Hepatocyte (in vitro differentiated cells): ENCODE measurements around the gene NPAS3.

Experiments
- EZH2 ChIP-seq: fragments of 200-600 bp; sonication (generic); IDR thresholded peaks from 2 replicates; pipeline ENCODE4 v1.6.1; 2016; ENCODE audit warnings: antibody characterized with exemption, mild to moderate bottlenecking, borderline replicate concordance
- EZH2phosphoT487 ChIP-seq: fragments of 200-600 bp; sonication (generic); IDR thresholded peaks from one replicate; pipeline ENCODE4 v1.6.1; 2018; ENCODE audit warnings: antibody characterized with exemption, mild to moderate bottlenecking, low read depth, moderate library complexity; ENCODE audit not compliant: unreplicated experiment, severe bottlenecking
- TF ChIP-seq, protein P1 (sequence below): fragments of 200-600 bp; sonication (generic); IDR thresholded peaks from 2 replicates; pipeline ENCODE4 v1.5.1; 2016; ENCODE audit warnings: antibody characterized with exemption, mild to moderate bottlenecking; ENCODE audit not compliant: poor library complexity

GRCh38 chr14:33350366-33350990, 411.8 kb downstream of the NPAS3 start:
- TF ChIP-seq, protein P1, sequence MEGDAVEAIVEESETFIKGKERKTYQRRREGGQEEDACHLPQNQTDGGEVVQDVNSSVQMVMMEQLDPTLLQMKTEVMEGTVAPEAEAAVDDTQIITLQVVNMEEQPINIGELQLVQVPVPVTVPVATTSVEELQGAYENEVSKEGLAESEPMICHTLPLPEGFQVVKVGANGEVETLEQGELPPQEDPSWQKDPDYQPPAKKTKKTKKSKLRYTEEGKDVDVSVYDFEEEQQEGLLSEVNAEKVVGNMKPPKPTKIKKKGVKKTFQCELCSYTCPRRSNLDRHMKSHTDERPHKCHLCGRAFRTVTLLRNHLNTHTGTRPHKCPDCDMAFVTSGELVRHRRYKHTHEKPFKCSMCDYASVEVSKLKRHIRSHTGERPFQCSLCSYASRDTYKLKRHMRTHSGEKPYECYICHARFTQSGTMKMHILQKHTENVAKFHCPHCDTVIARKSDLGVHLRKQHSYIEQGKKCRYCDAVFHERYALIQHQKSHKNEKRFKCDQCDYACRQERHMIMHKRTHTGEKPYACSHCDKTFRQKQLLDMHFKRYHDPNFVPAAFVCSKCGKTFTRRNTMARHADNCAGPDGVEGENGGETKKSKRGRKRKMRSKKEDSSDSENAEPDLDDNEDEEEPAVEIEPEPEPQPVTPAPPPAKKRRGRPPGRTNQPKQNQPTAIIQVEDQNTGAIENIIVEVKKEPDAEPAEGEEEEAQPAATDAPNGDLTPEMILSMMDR, result no peak
- no peak for TF ChIP-seq EZH2
- no peak for TF ChIP-seq EZH2phosphoT487
